Putamen (tissue), 1 donor: ENCODE measurements around the gene NDUFA13.

Experiments
- DNase-seq: peaks from one replicate; pipeline ENCODE4 v3.0.0-alpha.2; 2016; ENCODE audit warnings: low spot score

NDUFA13 gene

DNA sequence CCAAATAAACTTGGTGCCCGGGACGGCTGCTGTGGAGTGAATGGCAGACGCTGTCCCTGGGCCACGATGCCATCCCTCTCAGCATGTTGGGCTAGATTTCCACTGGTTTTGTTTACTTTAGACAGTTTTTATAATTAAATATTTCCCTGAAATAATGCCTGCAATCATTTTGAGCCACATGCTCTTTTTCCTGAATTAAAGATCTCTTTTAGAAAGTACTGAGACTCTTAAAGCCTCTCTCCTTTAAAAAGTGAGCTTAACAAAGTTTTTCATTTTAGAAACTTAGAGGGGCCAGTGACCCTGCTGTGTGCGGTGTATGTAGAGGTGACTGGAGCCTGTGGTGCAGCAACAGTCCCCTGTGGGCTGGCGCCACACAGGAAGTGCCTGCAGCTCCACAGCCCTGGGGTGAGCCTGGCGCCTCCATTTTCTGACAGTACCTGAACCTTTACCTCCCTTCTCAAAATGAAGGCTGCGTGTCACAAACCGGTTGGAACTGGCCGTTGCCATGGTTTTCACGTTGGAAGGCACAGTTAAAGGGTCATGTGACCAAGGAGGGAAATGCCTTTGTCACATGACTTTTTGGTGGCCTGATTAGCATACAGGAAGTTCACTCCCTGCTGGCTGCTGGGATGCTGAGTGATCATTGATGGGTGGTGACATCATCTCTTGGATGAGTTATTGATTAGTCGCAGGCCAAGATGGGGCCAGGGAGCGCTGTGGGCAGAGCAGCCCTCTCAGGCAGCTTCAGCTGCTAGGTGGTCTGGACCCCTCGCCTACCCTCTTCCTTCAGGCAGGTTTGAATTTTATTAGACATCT is 26.9 kb upstream of the NDUFA13 start:
- DNase-seq, result peak; percentile 83

GRCh38 chr19:19489804-19490204 is 26.2 kb upstream of the NDUFA13 start:
- DNase-seq, result no peak

DNA sequence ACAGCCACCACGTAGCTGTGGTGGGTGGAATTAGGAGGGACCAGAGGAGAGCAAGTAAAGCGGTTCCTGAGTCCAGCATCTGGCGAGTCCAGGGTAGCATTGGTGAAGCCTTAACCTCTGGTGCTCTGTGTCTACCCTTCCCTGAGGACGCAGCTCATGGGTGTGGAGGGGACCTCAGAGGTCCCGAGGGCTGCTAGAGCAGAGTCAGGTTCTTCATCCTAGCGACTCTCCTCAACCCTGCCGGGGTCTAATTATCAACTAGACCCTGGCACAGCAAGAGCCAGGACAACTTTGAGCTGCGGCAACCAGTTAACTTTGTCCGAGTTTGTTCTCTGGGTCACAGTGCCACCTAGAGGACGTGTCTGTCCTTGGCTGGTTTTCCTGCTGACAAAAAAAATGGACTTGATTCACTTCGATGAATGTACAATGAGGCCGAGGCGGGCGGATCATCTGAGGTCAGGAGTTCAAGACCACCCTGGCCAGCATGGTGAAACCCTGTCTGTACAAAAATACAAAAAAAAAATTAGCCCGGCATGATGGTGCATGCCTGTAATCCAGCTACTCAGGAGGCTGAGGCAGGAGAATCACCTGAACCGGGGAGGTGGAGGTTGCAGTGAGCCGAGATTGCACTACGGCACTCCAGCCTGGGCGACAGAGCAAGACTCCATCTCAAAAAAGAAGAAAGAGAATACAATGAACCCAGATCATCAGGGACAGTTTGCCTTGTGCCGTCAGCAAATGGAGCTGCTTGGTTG is 25.6 kb upstream of the NDUFA13 start:
- DNase-seq, result peak; percentile 84

DNA sequence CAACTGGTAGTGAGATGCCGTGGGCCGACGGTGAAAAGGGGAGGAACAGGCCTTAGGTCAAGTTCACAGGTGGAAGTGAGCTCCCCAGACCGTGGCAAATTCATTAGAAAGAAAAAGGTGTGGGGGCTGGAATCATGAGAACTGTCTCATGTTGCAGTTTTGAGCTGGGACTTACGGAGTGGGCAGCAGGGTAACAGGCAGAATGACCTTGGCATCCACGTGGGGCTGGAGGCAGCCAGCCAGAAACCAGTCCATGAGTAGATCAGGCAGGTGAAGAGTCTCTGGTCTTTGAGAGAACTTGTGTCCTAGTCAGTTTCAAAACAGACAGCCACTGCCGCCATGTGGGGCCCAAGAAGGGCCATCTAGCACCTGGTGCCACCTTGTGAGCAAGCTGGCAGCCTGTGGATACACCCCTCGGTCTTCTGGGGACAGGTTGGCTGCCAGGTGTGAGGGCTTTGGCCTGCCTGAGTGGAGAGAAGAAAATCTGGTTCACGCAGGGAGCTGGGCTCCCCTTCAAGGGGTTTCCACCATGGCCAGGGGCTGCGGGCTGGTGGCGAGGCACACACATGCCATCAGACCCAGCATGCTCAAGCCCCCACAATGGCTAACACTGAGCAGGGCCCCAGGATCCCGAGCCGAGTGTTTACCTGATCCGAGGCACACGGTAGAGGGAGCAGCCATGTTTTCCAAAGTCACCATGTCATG is 24.6 kb upstream of the NDUFA13 start:
- DNase-seq, result no peak

- DNase-seq, result no peak
These were observed 23.9 kb upstream of the NDUFA13 start for GRCh38 chr19:19492026-19492610.

DNA sequence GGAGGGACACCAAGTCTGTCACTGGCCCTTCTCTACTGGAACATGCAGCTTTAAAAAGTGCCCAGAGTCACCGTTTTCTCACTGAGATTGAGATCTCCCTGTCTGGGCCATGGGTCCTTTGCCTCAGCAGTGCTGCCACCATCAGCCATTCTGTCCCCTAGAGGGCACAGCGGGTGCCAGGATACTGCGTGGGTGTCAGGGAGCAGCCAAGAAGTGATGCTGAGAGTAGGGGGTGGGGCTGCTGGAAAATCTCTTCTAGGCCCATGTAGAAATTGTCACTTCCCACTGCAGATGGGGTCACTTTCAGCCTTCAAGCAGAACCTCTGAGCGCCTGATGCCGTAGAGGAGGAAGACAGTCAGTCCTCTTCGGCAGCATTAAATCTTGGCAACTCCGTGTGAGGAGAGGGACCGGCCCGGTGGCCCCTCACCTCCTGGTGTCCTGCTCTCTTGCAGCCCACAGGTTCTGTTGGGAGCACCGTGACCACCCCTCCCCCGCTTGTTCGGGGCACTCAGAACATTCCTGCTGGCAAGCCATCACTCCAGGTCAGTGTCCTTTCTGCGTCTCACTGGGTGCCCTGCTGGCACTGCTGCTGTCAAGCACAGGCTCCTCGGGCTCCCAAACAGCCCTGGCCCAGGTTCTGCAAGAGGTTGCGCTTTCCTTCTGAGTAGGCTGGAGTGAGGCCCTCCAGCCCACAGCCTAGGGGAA is 22.0 kb upstream of the NDUFA13 start:
- DNase-seq, result no peak

DNA sequence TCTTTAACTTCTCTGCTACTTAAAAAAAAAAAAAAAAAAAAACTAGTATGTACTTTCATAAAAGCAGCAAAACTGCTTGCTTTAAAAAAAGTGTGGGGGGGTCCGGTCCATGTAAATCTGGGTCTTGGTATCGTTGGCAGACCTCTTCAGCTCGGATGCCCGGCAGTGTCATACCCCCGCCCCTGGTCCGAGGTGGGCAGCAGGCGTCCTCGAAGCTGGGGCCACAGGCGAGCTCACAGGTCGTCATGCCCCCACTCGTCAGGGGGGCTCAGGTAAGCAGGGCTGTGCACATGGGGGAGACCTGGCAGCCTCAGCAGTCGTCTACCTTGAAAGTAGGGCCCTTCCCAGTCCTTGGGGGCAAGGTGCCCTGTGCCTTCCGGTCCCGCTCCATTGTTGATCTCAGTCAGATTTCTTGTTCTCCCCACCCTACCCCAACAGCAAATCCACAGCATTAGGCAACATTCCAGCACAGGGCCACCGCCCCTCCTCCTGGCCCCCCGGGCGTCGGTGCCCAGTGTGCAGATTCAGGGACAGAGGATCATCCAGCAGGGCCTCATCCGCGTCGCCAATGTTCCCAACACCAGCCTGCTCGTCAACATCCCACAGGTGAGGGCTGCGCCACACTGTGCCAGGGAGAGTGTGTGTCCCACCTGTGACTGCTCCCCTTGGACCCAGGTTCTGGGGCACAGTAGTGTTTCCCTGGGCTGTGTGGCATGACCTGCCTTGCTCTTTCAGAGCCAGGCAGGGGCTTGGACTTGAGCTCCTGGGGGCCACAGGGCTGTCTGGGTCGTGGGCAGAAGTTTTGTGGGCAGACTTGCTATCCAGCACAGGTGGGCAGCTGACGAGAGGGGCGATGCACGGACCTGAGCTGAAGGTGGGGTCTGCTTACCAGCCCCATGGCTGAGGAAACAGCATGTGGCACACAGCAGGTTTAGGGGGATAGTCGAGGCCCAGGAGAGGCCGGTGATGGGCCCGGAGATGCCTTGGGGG is 20.1 kb upstream of the NDUFA13 start:
- DNase-seq, result no peak

DNA sequence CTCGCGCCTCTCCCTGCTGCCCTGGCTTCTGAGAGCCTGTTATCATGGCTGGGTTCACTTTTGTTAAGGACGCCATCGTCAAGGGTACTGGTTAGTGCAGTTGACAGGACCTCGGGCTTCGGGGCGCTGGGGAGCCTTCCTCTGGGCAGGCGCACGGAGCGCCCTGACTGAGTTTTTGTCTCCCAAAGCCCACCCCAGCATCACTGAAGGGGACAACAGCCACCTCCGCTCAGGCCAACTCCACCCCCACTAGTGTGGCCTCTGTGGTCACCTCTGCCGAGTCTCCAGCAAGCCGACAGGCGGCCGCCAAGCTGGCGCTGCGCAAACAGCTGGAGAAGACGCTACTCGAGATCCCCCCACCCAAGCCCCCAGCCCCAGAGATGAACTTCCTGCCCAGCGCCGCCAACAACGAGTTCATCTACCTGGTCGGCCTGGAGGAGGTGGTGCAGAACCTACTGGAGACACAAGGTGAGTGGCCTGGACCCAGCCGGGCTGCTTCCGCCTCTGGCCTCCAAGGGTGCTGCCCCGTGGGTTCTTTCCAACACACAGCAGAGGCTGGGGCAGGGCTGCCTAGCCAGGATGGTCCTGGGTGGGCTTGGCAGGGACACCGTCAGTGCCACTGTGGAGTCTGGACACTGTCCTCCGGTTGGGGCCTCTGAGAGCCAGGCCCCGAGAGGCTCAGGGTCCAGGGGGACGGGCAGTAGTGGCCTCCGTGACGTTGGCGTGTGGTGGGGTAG is 17.6 kb upstream of the NDUFA13 start:
- DNase-seq, result no peak

DNA sequence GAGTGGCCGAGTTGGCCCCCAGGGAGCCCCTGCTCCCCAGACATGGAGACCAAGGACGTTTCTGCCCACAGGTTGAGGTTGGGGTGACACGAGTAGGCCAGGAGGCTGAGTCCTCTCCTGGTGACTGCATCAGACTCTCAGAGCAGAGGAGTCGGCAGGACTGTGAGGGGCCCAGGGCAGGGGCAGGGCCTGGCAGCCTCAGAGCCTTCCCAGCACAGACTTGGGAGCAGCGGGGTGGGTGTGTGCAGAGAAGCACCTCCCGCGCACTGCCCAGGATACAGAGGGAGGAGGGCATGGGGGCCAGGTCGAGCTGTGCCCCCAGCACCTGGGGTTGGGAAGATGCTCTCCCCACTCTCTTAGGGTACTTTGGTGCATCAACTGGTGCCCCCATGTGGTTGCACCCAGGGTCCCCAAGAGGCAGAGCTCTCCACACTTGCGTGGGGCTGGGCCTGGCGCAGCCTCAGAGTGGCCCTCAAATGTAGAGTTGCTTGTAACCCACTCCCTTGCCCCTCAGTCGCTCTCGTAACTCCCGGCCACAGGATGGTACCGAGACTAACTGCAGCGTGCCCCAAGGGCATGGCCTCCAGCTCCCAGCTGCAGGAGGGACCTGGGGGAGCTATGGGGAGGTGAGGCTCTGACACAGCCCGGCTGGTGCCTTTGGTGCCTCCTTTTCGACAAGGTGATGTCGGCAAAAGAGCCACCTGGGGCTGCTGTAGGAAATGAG is 16.6 kb upstream of the NDUFA13 start:
- no peak for DNase-seq

DNA sequence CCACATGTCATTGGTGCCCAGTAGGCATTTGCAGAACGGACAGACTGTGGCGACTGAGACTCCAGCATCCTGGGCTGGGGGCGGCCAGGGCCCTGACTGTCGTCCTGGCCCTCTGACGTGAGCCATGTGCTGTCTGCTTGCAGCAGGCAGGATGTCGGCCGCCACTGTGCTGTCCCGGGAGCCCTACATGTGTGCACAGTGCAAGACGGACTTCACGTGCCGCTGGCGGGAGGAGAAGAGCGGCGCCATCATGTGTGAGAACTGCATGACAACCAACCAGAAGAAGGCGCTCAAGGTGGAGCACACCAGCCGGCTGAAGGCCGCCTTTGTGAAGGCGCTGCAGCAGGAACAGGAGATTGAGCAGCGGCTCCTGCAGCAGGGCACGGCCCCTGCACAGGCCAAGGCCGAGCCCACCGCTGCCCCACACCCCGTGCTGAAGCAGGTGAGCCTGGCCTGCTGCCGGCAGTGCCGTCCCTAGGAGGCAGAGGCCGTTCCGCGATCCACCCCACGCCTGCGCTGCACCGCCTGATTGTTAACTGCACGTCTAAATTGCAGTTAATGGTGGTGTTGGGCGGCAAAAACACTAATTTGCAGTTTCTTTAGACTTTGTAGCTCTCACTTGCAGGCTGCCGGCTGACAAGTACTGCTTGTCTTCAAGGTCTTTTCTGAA is 14.9 kb upstream of the NDUFA13 start:
- DNase-seq, result no peak

GRCh38 chr19:19501798-19502197 is 14.2 kb upstream of the NDUFA13 start:
- DNase-seq, result no peak

DNA sequence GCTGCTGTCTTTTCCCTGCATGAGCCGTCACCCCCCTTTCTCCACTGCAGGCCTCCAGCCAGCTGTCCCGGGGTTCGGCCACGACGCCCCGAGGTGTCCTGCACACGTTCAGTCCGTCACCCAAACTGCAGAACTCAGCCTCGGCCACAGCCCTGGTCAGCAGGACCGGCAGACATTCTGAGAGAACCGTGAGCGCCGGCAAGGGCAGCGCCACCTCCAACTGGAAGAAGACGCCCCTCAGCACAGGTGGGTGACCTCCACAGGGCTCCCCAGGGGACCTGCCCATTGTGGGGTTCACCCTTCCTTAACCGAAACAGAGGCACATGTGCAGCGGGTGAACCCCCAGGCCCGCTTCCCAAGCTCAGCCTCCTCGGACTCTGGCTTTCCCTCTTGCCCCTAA is 13.7 kb upstream of the NDUFA13 start:
- DNase-seq, result no peak

DNA sequence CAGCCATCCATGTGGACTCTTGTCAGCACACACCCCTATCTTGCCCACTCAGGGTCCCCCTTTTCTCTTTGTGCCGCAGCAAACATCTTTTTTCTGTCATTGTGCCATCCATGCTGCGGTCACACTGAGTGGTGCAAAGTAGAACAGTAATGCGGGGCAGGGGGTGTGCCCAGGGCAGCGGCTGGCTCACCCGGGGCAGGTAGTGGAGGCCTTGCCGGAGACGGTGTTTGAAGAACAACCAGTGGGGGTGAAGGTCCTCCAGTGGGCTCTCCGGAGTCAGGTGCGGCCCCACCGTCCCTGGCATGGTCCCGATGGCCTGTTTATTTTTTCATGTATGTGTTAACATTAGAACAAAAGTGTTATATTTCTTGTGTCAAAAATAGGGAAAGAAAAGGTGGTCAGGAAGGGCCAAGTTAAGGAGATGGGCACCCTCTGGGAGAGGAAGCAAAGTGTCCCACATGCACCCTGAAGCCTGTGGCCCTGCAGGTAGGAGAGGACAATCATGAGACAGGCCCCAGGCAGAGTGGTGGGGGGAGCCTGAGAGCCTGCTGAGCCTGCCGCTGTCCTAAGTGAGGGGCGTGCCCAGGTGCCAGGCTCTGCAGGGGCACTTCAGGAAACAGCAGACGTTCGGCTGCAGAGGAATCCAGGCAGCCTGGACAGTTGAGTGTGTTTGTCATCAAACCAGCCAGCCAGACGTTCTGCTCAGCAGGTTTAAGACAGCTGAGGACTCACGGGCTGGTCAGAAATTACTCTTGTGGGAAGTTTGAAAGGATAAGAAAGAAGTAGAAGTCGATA is 13.0 kb upstream of the NDUFA13 start:
- DNase-seq, result no peak

- DNase-seq, result no peak
These were observed 11.0 kb upstream of the NDUFA13 start for GRCh38 chr19:19504754-19505668.

GRCh38 chr19:19505669-19506326 is 10.2 kb upstream of the NDUFA13 start:
- DNase-seq, result no peak

DNA sequence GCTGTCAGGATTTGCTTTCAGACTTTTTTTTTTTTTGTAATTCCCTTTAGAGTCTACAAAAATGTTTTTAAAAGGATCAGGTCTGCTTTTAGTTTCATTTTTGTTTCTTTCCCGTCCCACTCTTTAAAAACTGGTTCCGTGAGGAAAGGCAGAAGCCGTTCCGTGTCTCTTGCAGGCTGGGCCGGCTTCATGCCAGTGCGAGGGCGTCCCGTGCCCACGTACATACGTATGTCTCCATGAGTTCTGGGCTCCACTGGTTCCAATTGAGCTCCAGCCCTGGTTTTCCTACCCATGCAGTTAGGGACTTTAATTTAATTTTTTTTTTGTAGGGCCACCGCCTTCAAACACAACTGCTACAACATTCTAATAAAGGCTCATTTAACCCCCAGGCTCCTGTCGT is 9.4 kb upstream of the NDUFA13 start:
- DNase-seq, result no peak
